Breast epithelium (tissue), 4 donors: ENCODE results near the gene BLOC1S3. TPM values are rescaled to one million over a fixed set of nuclear protein-coding genes. Genes with fewer than 3 reads are reported as not detected.
"Not testable (repeated sequence)": the region's sequence is repeated elsewhere in the genome, so short reads cannot be mapped to it uniquely, and the experiment has no call there.

Source experiments
- DNase-seq, 2 donors: peaks; one replicate each; pipeline ENCODE4 v3.0.0-alpha.2; 2019; ENCODE audit warnings: low spot score in 2 of 2
- H3K27ac ChIP-seq, 2 donors: fragments of 200-600 bp; sonication (generic) in 1 of 2; one replicate each; pipeline ENCODE4 v1.5.1; 2016 to 2019; ENCODE audit warnings: mild to moderate bottlenecking in 1 of 2
- H3K27me3 ChIP-seq, 2 donors: fragments of 200-600 bp; sonication (generic) in 1 of 2; one replicate each; pipeline versions ENCODE4 v1.5.1 to v1.6.0; 2017 to 2019; ENCODE audit warnings: control low read depth in 1 of 2, mild to moderate bottlenecking in 1 of 2
- H3K36me3 ChIP-seq: fragments of 200-600 bp; one replicate; pipeline ENCODE4 v1.5.1; 2019
- H3K4me1 ChIP-seq, 2 donors: fragments of 200-600 bp; sonication (generic); one replicate each; pipeline ENCODE4 v1.5.1; 2016 to 2019; ENCODE audit warnings: control low read depth in 1 of 2
- H3K4me3 ChIP-seq, 3 donors: fragments of 200-600 bp; sonication (generic); 1 replicate in 2 of 3; 2 replicates in 1 of 3; pipeline ENCODE4 v1.5.1; 2016 to 2019; ENCODE audit warnings: mild to moderate bottlenecking in 3 of 3, moderate library complexity in 2 of 3
- H3K9me3 ChIP-seq, 2 donors: fragments of 200-600 bp; sonication (generic) in 1 of 2; one replicate each; pipeline ENCODE4 v1.5.1; 2016 to 2019; ENCODE audit warnings: control low read depth in 1 of 2
- CTCF ChIP-seq, 3 donors: fragments of 450-650 bp; IDR thresholded peaks; one replicate each; pipeline ENCODE4 v1.5.1; 2016 to 2017; ENCODE audit warnings: antibody characterized with exemption in 3 of 3, mild to moderate bottlenecking in 3 of 3, moderate library complexity in 3 of 3
- POLR2A ChIP-seq: fragments of 450-650 bp; IDR thresholded peaks from one replicate; pipeline ENCODE4 v1.6.1; 2016; ENCODE audit warnings: antibody characterized with exemption, mild to moderate bottlenecking, moderate library complexity
- POLR2AphosphoS5 ChIP-seq, 3 donors: sonication (generic); formaldehyde crosslinking; IDR thresholded peaks; one replicate each; pipeline ENCODE4 v1.6.1; 2017; ENCODE audit warnings: antibody characterized with exemption in 3 of 3
- intact Hi-C: fragments of 100-400 bp; cut with DNase I; formaldehyde crosslinking; loops from one replicate; pipeline ENCODE4 v1.15.1; 2023; ENCODE audit warnings: low total_unique reads
- total RNA-seq, 3 donors: library from RNA; depleted of rRNA; stranded (reverse); fragments of >200 nt; gene quantifications; one replicate each; pipeline ENCODE4 v1.1.0, GENCODE V29; 2016

Gene BLOC1S3
- total RNA-seq, 3 donors from 2014 or later: 10.2 to 13.0 (median 10.6) TPM

DNA sequence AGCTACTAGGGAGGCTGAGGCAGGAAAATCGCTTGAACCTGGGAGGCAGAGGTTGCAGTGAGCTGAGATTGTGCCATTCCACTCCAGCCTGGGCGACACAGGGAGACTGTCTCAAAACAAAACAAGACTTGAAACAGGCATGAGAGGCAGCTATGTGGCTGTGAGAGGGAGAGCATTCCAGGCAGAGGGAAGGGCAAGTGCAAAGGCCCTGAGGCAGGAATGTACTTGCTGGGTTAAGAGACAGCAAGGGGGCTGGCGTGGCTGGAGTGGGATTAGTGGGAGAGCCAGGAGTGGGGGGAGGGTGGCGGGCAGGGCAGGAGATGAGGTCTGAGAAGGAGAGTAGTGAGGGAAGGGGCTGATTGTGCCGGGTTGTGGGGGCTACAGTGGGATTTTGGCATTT lies 45.3 kb downstream of the BLOC1S3 start:
- no peak for TF ChIP-seq CTCF (IDR thresholded peaks at IDR 0.05)
- TF ChIP-seq POLR2AphosphoS5 (IDR thresholded peaks at IDR 0.05): no peak
- TF ChIP-seq POLR2A: no peak
- H3K4me3 ChIP-seq: no peak overlapping the region
- no peaks in the 10 kb centered on the region for H3K27me3 ChIP-seq
- no peak for DNase-seq
- H3K4me1 ChIP-seq: no peaks in the 10 kb centered on the region
- no peaks in the 10 kb centered on the region for H3K9me3 ChIP-seq
- intact Hi-C loops: no loop called here
- no peaks in the 10 kb centered on the region for H3K36me3 ChIP-seq
- H3K27ac ChIP-seq: no peak overlapping the region

- intact Hi-C loops: no loop called here
- H3K27me3 ChIP-seq: no peaks in the 10 kb centered on the region
- TF ChIP-seq CTCF (IDR thresholded peaks at IDR 0.05) (no peak), POLR2AphosphoS5 (IDR thresholded peaks at IDR 0.05) (no peak), POLR2A (no peak)
These were observed 46.1 kb downstream of the BLOC1S3 start for GRCh38 chr19:45224645-45225044.

DNA sequence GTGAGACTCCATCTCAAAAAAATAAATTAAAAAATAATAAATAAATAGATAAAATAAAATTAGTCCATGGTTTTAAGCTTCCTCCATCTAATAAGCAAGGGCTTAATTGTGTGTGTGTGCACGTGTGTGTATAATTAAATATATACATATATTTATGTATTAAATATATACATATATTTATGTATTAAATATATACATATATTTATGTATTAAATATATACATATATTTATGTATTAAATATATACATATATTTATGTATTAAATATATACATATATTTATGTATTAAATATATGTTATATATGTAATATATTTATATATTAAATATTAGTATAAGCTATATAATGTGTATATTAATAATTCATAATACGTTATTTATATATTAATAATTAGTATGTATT lies 50.5 kb downstream of the BLOC1S3 start:
- H3K36me3 ChIP-seq, H3K4me1 ChIP-seq, H3K9me3 ChIP-seq, H3K27me3 ChIP-seq, DNase-seq, intact Hi-C loops, H3K27ac ChIP-seq, H3K4me3 ChIP-seq: not testable (repeated sequence)

More at GRCh38 chr19:45224645-45225044, 46.1 kb downstream of the BLOC1S3 start:
- no peak overlapping the region for H3K4me3 ChIP-seq
- H3K27ac ChIP-seq: no peak overlapping the region
- H3K9me3 ChIP-seq: no peaks in the 10 kb centered on the region
- no peak for DNase-seq
- no peaks in the 10 kb centered on the region for H3K4me1 ChIP-seq
- H3K36me3 ChIP-seq: no peaks in the 10 kb centered on the region

Other genes starting within 250 kb of the BLOC1S3 start
- not detected for gene APOC4, start 236.5 kb upstream of the BLOC1S3 start, total RNA-seq
- gene APOC2, start 232.7 kb upstream of the BLOC1S3 start, total RNA-seq: 10 to 100 TPM in 1 of 3 donors, under 1 TPM in 1, not detected in 1; 0.48 to 10.7 TPM
- 10 to 100 TPM; 42.0 to 70.5 (median 60.2) TPM for gene CLPTM1, start 223.4 kb upstream of the BLOC1S3 start, total RNA-seq
- gene RELB, start 177.3 kb upstream of the BLOC1S3 start, total RNA-seq: 10 to 100 TPM in 1 of 3 donors, 1 to 10 TPM in 2; 5.8 to 12.5 (median 8.2) TPM
- 10 to 100 TPM; 49.9 to 80.3 (median 57.0) TPM for gene CLASRP, start 139.7 kb upstream of the BLOC1S3 start, total RNA-seq
- 1 to 10 TPM in 2 of 3 donors, under 1 TPM in 1; 0.98 to 1.9 (median 1.3) TPM for gene ZNF296, start 102.3 kb upstream of the BLOC1S3 start, total RNA-seq
- 10 to 100 TPM; 21.3 to 35.1 (median 22.1) TPM for gene GEMIN7, start 99.5 kb upstream of the BLOC1S3 start, total RNA-seq
- 10 to 100 TPM; 18.6 to 50.8 (median 33.8) TPM for gene PPP1R37, start 85.6 kb upstream of the BLOC1S3 start, total RNA-seq
- 1 to 10 TPM in 2 of 3 donors, under 1 TPM in 1; 0.16 to 1.3 (median 1.0) TPM for gene NKPD1, start 17.8 kb upstream of the BLOC1S3 start, total RNA-seq
- gene TRAPPC6A, start 547 bp upstream of the BLOC1S3 start, total RNA-seq: 10 to 100 TPM; 29.5 to 54.4 (median 34.7) TPM
- 1 to 10 TPM in 1 of 3 donors, under 1 TPM in 2; 0.44 to 2.3 (median 0.64) TPM for gene EXOC3L2, start 66.6 kb downstream of the BLOC1S3 start, total RNA-seq
- gene MARK4, start 72.5 kb downstream of the BLOC1S3 start, total RNA-seq: 10 to 100 TPM; 11.0 to 20.0 (median 19.2) TPM
- not detected for gene CKM, start 144.1 kb downstream of the BLOC1S3 start, total RNA-seq
- 10 to 100 TPM in 1 of 3 donors, 1 to 10 TPM in 1, not detected in 1; 5.6 to 13.5 TPM for gene KLC3, start 162.0 kb downstream of the BLOC1S3 start, total RNA-seq
- gene ERCC2, start 191.8 kb downstream of the BLOC1S3 start, total RNA-seq: 10 to 100 TPM in 1 of 3 donors, 1 to 10 TPM in 2; 6.4 to 11.5 (median 9.5) TPM
- gene PPP1R13L, start 226.3 kb downstream of the BLOC1S3 start, total RNA-seq: 10 to 100 TPM in 2 of 3 donors, 1 to 10 TPM in 1; 3.4 to 45.1 (median 34.7) TPM
- gene POLR1G, start 227.9 kb downstream of the BLOC1S3 start, total RNA-seq: 1 to 10 TPM; 2.6 to 6.9 (median 5.3) TPM
- 10 to 100 TPM; 89.9 to 96.7 (median 91.2) TPM for gene ERCC1, start 245.1 kb downstream of the BLOC1S3 start, total RNA-seq